WTC11 (cell line): Measurements from ENCODE around the gene SPSB3. TPM values are rescaled to one million over a fixed set of nuclear protein-coding genes. Genes with fewer than 3 reads are reported as not detected.

Source experiments
- ATAC-seq: fragments of 200-7000 bp; cut with Tn5 transposase; 2 replicates; pipeline ENCODE4 v1.10.0; 2021; ENCODE audit warnings: mild to moderate bottlenecking, moderate library complexity
- CTCF ChIA-PET: fragments of 300-600 bp; sonication (Branson Sonifier 250); formaldehyde crosslinking; loops from one replicate; lab custom pipeline; 2021; ENCODE audit warnings: antibody characterized with exemption; lab: Charles Lee
- POLR2A ChIA-PET: fragments of 350-600 bp; sonication (Branson Sonifier 250); formaldehyde crosslinking; loops from one replicate; lab custom pipeline; 2021; ENCODE audit warnings: antibody characterized with exemption; lab: Charles Lee
- DNase-seq: peaks from one replicate; pipeline ENCODE4 v3.0.0; 2021; ENCODE audit warnings: low spot score
- H3K27ac Mint-ChIP-seq: 2 replicates; pipeline ENCODE4 v1.8.0; 2021; ENCODE audit warnings: mixed read lengths
- H3K27me3 Mint-ChIP-seq: 2 replicates; pipeline ENCODE4 v1.8.0; 2021; ENCODE audit warnings: low read depth, mild to moderate bottlenecking, moderate library complexity, mixed read lengths
- H3K36me3 Mint-ChIP-seq: 2 replicates; pipeline ENCODE4 v1.8.0; 2021; ENCODE audit warnings: mixed read lengths
- H3K4me1 Mint-ChIP-seq: 2 replicates; pipeline ENCODE4 v1.8.0; 2022; ENCODE audit warnings: mixed read lengths
- H3K4me3 Mint-ChIP-seq: 2 replicates; pipeline ENCODE4 v1.8.0; 2021; ENCODE audit warnings: mild to moderate bottlenecking, moderate library complexity, mixed read lengths
- H3K9me3 Mint-ChIP-seq: 2 replicates; pipeline ENCODE4 v1.8.0; 2021; ENCODE audit warnings: mixed read lengths
- ATF1 ChIP-seq: sonication (generic); formaldehyde crosslinking; IDR thresholded peaks from 2 replicates; pipeline ENCODE4 v1.8.1; 2023; ENCODE audit warnings: mild to moderate bottlenecking, moderate library complexity, missing genetic modification reagents
- CREM ChIP-seq: sonication (generic); formaldehyde crosslinking; IDR thresholded peaks from 2 replicates; pipeline ENCODE4 v1.8.1; 2022; ENCODE audit warnings: mild to moderate bottlenecking, missing genetic modification reagents, moderate library complexity
- FOXP1 ChIP-seq: sonication (generic); formaldehyde crosslinking; IDR thresholded peaks from 2 replicates; pipeline ENCODE4 v1.8.0; 2022; ENCODE audit warnings: missing genetic modification reagents, mild to moderate bottlenecking, moderate library complexity, borderline replicate concordance
- GRHL2 ChIP-seq: fragments of 250-450 bp; sonication (Bioruptor Pico); IDR thresholded peaks from 2 replicates; pipeline ENCODE4 v1.8.0; 2022; ENCODE audit warnings: mild to moderate bottlenecking, moderate library complexity; ENCODE audit not compliant: insufficient replicate concordance, severe bottlenecking
- HMGA2 ChIP-seq: fragments of 250-450 bp; sonication (Bioruptor Pico); IDR thresholded peaks from 2 replicates; pipeline ENCODE4 v1.4.0; 2021; ENCODE audit warnings: mild to moderate bottlenecking, moderate library complexity
- SOX15 ChIP-seq: fragments of 250-450 bp; sonication (Bioruptor Pico); IDR thresholded peaks from 2 replicates; pipeline ENCODE4 v1.9.0; 2021; ENCODE audit warnings: mild to moderate bottlenecking
- total RNA-seq: library from RNA; stranded (reverse); gene quantifications from 3 replicates; pipeline ENCODE4 v1.2.3, GENCODE V29; 2021
- TF ChIP-seq, protein P1 (sequence below): sonication (generic); formaldehyde crosslinking; IDR thresholded peaks from 2 replicates; pipeline ENCODE4 v1.8.1; 2023; ENCODE audit warnings: mild to moderate bottlenecking, missing genetic modification reagents
- TF ChIP-seq, protein P2 (sequence below): sonication (generic); formaldehyde crosslinking; IDR thresholded peaks from 2 replicates; pipeline ENCODE4 v1.8.1; 2022; ENCODE audit warnings: missing genetic modification reagents, borderline replicate concordance
- TF ChIP-seq, protein P3 (sequence below): sonication (generic); formaldehyde crosslinking; IDR thresholded peaks from 2 replicates; pipeline ENCODE4 v1.8.1; 2023; ENCODE audit warnings: mild to moderate bottlenecking, missing genetic modification reagents, borderline replicate concordance
- TF ChIP-seq, protein P4 (sequence below): sonication (generic); formaldehyde crosslinking; IDR thresholded peaks from 2 replicates; pipeline ENCODE4 v1.8.0; 2023; ENCODE audit warnings: missing genetic modification reagents, mild to moderate bottlenecking, borderline replicate concordance
- TF ChIP-seq, protein P5 (sequence below): sonication (generic); formaldehyde crosslinking; IDR thresholded peaks from 2 replicates; pipeline ENCODE4 v1.8.1; 2023; ENCODE audit warnings: mild to moderate bottlenecking, missing genetic modification reagents, moderate library complexity
- TF ChIP-seq, protein P6 (sequence below): sonication (generic); formaldehyde crosslinking; IDR thresholded peaks from 2 replicates; pipeline ENCODE4 v1.8.1; 2023; ENCODE audit warnings: mild to moderate bottlenecking, missing genetic modification reagents, moderate library complexity
- TF ChIP-seq, protein P7 (sequence below): sonication (generic); formaldehyde crosslinking; IDR thresholded peaks from 2 replicates; pipeline ENCODE4 v1.8.0; 2023; ENCODE audit warnings: mild to moderate bottlenecking, missing genetic modification reagents
- TF ChIP-seq, protein P8 (sequence below): sonication (generic); formaldehyde crosslinking; IDR thresholded peaks from 2 replicates; pipeline ENCODE4 v1.8.0; 2022; ENCODE audit warnings: mild to moderate bottlenecking, missing genetic modification reagents

The SPSB3 gene
- total RNA-seq, 1 experiment from 2014 or later: 32.8 TPM

DNA sequence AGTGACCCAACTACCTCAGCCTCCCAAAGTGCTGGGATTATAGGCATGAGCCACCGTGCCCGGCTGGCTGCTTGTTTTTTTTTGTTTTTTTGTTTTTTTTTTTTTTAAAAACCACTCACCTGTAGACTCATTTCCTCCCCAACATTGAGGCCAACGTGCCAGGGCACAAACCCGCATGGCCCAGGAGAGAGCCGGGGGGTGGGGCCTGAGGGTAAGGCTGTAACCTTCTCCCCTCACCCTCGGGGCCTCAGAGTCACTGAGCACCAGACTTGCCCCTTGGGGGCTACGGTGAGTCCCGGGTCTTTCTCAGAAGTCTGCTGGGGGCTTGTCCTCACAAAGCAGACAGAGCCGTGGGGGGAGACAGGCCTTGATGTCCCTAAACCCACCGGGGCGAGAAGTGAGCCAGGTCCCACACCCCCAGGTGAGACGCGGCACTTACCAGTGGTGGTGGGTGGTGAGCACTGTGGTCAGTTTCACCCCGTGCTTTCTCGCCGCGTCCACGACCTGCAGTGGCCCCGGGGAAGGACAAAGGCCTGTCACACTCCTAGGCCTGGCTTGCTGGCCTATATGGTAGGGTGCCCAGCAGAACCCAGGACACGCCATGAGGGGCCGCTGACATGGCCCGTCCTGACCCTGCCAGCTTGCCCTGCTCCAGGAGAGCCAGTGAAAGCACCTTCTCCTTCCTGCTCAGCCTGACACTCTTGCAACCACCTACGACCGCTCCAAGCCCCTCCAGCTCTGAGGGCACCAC is 39.7 kb upstream of the SPSB3 start:
- no peak for DNase-seq
- TF ChIP-seq ATF1 (CRISPR knock-in tag) (no peak), HMGA2 (CRISPR knock-in tag) (no peak), FOXP1 (no peak)
- TF ChIP-seq, protein P1, sequence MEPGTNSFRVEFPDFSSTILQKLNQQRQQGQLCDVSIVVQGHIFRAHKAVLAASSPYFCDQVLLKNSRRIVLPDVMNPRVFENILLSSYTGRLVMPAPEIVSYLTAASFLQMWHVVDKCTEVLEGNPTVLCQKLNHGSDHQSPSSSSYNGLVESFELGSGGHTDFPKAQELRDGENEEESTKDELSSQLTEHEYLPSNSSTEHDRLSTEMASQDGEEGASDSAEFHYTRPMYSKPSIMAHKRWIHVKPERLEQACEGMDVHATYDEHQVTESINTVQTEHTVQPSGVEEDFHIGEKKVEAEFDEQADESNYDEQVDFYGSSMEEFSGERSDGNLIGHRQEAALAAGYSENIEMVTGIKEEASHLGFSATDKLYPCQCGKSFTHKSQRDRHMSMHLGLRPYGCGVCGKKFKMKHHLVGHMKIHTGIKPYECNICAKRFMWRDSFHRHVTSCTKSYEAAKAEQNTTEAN (CRISPR knock-in tag): no peak
- TF ChIP-seq, protein P2, sequence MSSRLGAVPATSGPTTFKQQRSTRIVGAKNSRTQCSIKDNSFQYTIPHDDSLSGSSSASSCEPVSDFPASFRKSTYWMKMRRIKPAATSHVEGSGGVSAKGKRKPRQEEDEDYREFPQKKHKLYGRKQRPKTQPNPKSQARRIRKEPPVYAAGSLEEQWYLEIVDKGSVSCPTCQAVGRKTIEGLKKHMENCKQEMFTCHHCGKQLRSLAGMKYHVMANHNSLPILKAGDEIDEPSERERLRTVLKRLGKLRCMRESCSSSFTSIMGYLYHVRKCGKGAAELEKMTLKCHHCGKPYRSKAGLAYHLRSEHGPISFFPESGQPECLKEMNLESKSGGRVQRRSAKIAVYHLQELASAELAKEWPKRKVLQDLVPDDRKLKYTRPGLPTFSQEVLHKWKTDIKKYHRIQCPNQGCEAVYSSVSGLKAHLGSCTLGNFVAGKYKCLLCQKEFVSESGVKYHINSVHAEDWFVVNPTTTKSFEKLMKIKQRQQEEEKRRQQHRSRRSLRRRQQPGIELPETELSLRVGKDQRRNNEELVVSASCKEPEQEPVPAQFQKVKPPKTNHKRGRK (CRISPR knock-in tag): no peak
- TF ChIP-seq, protein P3, sequence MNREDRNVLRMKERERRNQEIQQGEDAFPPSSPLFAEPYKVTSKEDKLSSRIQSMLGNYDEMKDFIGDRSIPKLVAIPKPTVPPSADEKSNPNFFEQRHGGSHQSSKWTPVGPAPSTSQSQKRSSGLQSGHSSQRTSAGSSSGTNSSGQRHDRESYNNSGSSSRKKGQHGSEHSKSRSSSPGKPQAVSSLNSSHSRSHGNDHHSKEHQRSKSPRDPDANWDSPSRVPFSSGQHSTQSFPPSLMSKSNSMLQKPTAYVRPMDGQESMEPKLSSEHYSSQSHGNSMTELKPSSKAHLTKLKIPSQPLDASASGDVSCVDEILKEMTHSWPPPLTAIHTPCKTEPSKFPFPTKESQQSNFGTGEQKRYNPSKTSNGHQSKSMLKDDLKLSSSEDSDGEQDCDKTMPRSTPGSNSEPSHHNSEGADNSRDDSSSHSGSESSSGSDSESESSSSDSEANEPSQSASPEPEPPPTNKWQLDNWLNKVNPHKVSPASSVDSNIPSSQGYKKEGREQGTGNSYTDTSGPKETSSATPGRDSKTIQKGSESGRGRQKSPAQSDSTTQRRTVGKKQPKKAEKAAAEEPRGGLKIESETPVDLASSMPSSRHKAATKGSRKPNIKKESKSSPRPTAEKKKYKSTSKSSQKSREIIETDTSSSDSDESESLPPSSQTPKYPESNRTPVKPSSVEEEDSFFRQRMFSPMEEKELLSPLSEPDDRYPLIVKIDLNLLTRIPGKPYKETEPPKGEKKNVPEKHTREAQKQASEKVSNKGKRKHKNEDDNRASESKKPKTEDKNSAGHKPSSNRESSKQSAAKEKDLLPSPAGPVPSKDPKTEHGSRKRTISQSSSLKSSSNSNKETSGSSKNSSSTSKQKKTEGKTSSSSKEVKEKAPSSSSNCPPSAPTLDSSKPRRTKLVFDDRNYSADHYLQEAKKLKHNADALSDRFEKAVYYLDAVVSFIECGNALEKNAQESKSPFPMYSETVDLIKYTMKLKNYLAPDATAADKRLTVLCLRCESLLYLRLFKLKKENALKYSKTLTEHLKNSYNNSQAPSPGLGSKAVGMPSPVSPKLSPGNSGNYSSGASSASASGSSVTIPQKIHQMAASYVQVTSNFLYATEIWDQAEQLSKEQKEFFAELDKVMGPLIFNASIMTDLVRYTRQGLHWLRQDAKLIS (CRISPR knock-in tag): no peak
- 0 out of 2 replicates have a peak, but pooled peaks cover 4% of the 10 kb centered on the region for H3K4me1 Mint-ChIP-seq
- no peak overlapping the region for H3K4me3 Mint-ChIP-seq
- no peak for ATAC-seq
- no peaks in the 10 kb centered on the region for H3K27me3 Mint-ChIP-seq
- CTCF ChIA-PET: interaction anchor here (2.8 kb wide), 1 partner anchor 10 kb away, joined by 16 read pairs; no protein-coding TSS in a partner anchor
- POLR2A ChIA-PET: no interaction called here
- no peaks in the 10 kb centered on the region for H3K9me3 Mint-ChIP-seq
- no peak overlapping the region for H3K27ac Mint-ChIP-seq
- no peaks in the 10 kb centered on the region for H3K36me3 Mint-ChIP-seq

DNA sequence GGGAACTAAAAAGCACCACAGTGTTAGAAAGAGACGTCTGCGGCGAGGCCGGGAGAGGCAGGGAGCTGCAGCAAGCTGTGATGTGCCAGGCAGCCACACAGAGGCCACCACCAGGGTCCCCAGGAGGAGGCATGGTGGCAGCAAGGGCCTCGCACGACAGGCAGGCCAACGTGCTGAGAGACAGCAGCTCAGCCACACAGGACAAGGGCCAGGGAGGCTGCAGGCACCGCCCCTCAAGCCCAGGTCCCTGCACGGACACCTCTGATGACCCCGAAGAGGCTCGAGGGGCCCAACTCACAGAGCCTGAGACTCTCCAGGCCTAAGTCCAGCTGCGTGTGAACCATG is 38.5 kb upstream of the SPSB3 start:
- Mint-ChIP-seq H3K36me3 (no peaks in the 10 kb centered on the region), H3K27me3 (no peaks in the 10 kb centered on the region), H3K4me3 (no peak overlapping the region), H3K27ac (no peak overlapping the region), H3K4me1 (0 out of 2 replicates have a peak, but pooled peaks cover 4% of the 10 kb centered on the region), H3K9me3 (no peaks in the 10 kb centered on the region)
- ChIA-PET CTCF (no interaction called here), POLR2A (no interaction called here)
- DNase-seq (no peak), ATAC-seq (no peak)
- TF ChIP-seq, protein P4, sequence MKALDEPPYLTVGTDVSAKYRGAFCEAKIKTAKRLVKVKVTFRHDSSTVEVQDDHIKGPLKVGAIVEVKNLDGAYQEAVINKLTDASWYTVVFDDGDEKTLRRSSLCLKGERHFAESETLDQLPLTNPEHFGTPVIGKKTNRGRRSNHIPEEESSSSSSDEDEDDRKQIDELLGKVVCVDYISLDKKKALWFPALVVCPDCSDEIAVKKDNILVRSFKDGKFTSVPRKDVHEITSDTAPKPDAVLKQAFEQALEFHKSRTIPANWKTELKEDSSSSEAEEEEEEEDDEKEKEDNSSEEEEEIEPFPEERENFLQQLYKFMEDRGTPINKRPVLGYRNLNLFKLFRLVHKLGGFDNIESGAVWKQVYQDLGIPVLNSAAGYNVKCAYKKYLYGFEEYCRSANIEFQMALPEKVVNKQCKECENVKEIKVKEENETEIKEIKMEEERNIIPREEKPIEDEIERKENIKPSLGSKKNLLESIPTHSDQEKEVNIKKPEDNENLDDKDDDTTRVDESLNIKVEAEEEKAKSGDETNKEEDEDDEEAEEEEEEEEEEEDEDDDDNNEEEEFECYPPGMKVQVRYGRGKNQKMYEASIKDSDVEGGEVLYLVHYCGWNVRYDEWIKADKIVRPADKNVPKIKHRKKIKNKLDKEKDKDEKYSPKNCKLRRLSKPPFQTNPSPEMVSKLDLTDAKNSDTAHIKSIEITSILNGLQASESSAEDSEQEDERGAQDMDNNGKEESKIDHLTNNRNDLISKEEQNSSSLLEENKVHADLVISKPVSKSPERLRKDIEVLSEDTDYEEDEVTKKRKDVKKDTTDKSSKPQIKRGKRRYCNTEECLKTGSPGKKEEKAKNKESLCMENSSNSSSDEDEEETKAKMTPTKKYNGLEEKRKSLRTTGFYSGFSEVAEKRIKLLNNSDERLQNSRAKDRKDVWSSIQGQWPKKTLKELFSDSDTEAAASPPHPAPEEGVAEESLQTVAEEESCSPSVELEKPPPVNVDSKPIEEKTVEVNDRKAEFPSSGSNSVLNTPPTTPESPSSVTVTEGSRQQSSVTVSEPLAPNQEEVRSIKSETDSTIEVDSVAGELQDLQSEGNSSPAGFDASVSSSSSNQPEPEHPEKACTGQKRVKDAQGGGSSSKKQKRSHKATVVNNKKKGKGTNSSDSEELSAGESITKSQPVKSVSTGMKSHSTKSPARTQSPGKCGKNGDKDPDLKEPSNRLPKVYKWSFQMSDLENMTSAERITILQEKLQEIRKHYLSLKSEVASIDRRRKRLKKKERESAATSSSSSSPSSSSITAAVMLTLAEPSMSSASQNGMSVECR (CRISPR knock-in tag): no peak
- TF ChIP-seq, protein P5, sequence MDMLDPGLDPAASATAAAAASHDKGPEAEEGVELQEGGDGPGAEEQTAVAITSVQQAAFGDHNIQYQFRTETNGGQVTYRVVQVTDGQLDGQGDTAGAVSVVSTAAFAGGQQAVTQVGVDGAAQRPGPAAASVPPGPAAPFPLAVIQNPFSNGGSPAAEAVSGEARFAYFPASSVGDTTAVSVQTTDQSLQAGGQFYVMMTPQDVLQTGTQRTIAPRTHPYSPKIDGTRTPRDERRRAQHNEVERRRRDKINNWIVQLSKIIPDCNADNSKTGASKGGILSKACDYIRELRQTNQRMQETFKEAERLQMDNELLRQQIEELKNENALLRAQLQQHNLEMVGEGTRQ (CRISPR knock-in tag): no peak
- no peak for TF ChIP-seq SOX15 (CRISPR knock-in tag)
- TF ChIP-seq, protein P6, sequence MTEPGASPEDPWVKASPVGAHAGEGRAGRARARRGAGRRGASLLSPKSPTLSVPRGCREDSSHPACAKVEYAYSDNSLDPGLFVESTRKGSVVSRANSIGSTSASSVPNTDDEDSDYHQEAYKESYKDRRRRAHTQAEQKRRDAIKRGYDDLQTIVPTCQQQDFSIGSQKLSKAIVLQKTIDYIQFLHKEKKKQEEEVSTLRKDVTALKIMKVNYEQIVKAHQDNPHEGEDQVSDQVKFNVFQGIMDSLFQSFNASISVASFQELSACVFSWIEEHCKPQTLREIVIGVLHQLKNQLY (CRISPR knock-in tag): no peak
- TF ChIP-seq, protein P7, sequence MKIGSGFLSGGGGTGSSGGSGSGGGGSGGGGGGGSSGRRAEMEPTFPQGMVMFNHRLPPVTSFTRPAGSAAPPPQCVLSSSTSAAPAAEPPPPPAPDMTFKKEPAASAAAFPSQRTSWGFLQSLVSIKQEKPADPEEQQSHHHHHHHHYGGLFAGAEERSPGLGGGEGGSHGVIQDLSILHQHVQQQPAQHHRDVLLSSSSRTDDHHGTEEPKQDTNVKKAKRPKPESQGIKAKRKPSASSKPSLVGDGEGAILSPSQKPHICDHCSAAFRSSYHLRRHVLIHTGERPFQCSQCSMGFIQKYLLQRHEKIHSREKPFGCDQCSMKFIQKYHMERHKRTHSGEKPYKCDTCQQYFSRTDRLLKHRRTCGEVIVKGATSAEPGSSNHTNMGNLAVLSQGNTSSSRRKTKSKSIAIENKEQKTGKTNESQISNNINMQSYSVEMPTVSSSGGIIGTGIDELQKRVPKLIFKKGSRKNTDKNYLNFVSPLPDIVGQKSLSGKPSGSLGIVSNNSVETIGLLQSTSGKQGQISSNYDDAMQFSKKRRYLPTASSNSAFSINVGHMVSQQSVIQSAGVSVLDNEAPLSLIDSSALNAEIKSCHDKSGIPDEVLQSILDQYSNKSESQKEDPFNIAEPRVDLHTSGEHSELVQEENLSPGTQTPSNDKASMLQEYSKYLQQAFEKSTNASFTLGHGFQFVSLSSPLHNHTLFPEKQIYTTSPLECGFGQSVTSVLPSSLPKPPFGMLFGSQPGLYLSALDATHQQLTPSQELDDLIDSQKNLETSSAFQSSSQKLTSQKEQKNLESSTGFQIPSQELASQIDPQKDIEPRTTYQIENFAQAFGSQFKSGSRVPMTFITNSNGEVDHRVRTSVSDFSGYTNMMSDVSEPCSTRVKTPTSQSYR (CRISPR knock-in tag): no peak
- TF ChIP-seq CREM (CRISPR knock-in tag): no peak
- TF ChIP-seq, protein P8, sequence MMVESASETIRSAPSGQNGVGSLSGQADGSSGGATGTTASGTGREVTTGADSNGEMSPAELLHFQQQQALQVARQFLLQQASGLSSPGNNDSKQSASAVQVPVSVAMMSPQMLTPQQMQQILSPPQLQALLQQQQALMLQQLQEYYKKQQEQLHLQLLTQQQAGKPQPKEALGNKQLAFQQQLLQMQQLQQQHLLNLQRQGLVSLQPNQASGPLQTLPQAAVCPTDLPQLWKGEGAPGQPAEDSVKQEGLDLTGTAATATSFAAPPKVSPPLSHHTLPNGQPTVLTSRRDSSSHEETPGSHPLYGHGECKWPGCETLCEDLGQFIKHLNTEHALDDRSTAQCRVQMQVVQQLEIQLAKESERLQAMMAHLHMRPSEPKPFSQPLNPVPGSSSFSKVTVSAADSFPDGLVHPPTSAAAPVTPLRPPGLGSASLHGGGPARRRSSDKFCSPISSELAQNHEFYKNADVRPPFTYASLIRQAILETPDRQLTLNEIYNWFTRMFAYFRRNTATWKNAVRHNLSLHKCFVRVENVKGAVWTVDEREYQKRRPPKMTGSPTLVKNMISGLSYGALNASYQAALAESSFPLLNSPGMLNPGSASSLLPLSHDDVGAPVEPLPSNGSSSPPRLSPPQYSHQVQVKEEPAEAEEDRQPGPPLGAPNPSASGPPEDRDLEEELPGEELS (CRISPR knock-in tag): no peak
- TF ChIP-seq GRHL2: no peak
